Glutamatergic neuron (in vitro differentiated cells): ENCODE measurements around the gene PA2G4. TPM values are rescaled to one million over a fixed set of nuclear protein-coding genes. Genes with fewer than 3 reads are reported as not detected.
"Not testable (repeated sequence)": the region's sequence is repeated elsewhere in the genome, so short reads cannot be mapped to it uniquely, and the experiment has no call there.

Experiments used
- DNase-seq: peaks from one replicate; pipeline ENCODE4 v3.0.0; 2022
- H3K27ac Mint-ChIP-seq: one replicate; pipeline ENCODE4 v1.8.0; 2020; ENCODE audit warnings: mild to moderate bottlenecking, mixed read lengths, inconsistent platforms; ENCODE audit not compliant: unreplicated experiment
- H3K27me3 Mint-ChIP-seq: one replicate; pipeline ENCODE4 v1.8.0; 2020; ENCODE audit warnings: mild to moderate bottlenecking, moderate library complexity, mixed read lengths, inconsistent platforms; ENCODE audit not compliant: unreplicated experiment
- H3K36me3 Mint-ChIP-seq: one replicate; pipeline ENCODE4 v1.8.0; 2020; ENCODE audit warnings: mild to moderate bottlenecking, mixed read lengths, inconsistent platforms; ENCODE audit not compliant: unreplicated experiment
- H3K4me1 Mint-ChIP-seq: one replicate; pipeline ENCODE4 v1.8.0; 2020; ENCODE audit warnings: mild to moderate bottlenecking, low read depth, mixed read lengths, inconsistent platforms; ENCODE audit not compliant: unreplicated experiment
- H3K4me3 Mint-ChIP-seq: one replicate; pipeline ENCODE4 v1.8.0; 2020; ENCODE audit warnings: mild to moderate bottlenecking, mixed read lengths, inconsistent platforms; ENCODE audit not compliant: unreplicated experiment
- H3K9me3 Mint-ChIP-seq: one replicate; pipeline ENCODE4 v1.8.0; 2020; ENCODE audit warnings: mild to moderate bottlenecking, moderate library complexity, mixed read lengths, inconsistent platforms; ENCODE audit not compliant: unreplicated experiment
- CTCF ChIP-seq: fragments of 200-600 bp; sonication (generic); IDR thresholded peaks from one replicate; pipeline ENCODE4 v1.5.0; 2021; ENCODE audit not compliant: partially characterized antibody, unreplicated experiment
- long read RNA-seq: library from polyadenylated mRNA; unstranded; transcript quantifications from one replicate; pipeline ENCODE4 v2.0.0, GENCODE V29; 2020; ENCODE audit not compliant: unreplicated experiment
- total RNA-seq: library from RNA; stranded (reverse); fragmentation: NEBNext Ultra II Directional; extraction: Animal tissue kit (Norgen Biotek cat#: 25700); gene quantifications from one replicate; pipeline ENCODE4 v1.2.1, GENCODE V29; 2021; ENCODE audit not compliant: unreplicated experiment

PA2G4 gene
- 86.5 TPM for total RNA-seq
- long read RNA-seq, transcript PA2G4-201 (13 exons, 2,577 nt), result major isoform, 61 of 128 reads
- long read RNA-seq, partial matches to known transcripts, result 60 of 128 reads
- long read RNA-seq, other reads (novel, unspliced or antisense), result 7 of 128 reads

GRCh38 chr12:56104109-56104814 lies at the start of gene PA2G4:
PA2G4 (plus strand) TSS chr12:56104559; CDS start chr12:56104738, 179 bp downstream.
- TF ChIP-seq CTCF, result no peak
- peaks cover 13% of the 10 kb centered on the region for H3K4me1 Mint-ChIP-seq
- H3K4me3 Mint-ChIP-seq, result peak within 1 kb of the TSS; percentile 100
- DNase-seq, result peak; percentile 98
- H3K36me3 Mint-ChIP-seq, result no peaks in the 10 kb centered on the region
- no peaks in the 10 kb centered on the region for H3K27me3 Mint-ChIP-seq
- peaks cover 2% of the 10 kb centered on the region for H3K9me3 Mint-ChIP-seq
- peak within 1 kb of the TSS; percentile 95 for H3K27ac Mint-ChIP-seq

- not testable (repeated sequence) for DNase-seq, H3K9me3 Mint-ChIP-seq, H3K27me3 Mint-ChIP-seq, H3K27ac Mint-ChIP-seq, H3K36me3 Mint-ChIP-seq, H3K4me3 Mint-ChIP-seq, H3K4me1 Mint-ChIP-seq
These were observed 44.4 kb upstream of the PA2G4 start for GRCh38 chr12:56059964-56060363.

GRCh38 chr12:56061982-56062381 lies 42.4 kb upstream of the PA2G4 start:
- H3K27me3 Mint-ChIP-seq, result peaks cover 3% of the 10 kb centered on the region
- H3K4me1 Mint-ChIP-seq, result no peaks in the 10 kb centered on the region
- TF ChIP-seq CTCF, result no peak
- no peak overlapping the region for H3K27ac Mint-ChIP-seq
- no peak for DNase-seq
- no peaks in the 10 kb centered on the region for H3K9me3 Mint-ChIP-seq
- no peak overlapping the region for H3K4me3 Mint-ChIP-seq
- peaks cover 4% of the 10 kb centered on the region for H3K36me3 Mint-ChIP-seq

GRCh38 chr12:56062996-56063395 lies 41.4 kb upstream of the PA2G4 start:
- H3K27me3 Mint-ChIP-seq, result peaks cover 3% of the 10 kb centered on the region
- no peak for TF ChIP-seq CTCF
- H3K36me3 Mint-ChIP-seq, result peaks cover 4% of the 10 kb centered on the region
- no peak for DNase-seq
- H3K4me1 Mint-ChIP-seq, result no peaks in the 10 kb centered on the region
- H3K27ac Mint-ChIP-seq, result no peak overlapping the region
- no peak overlapping the region for H3K4me3 Mint-ChIP-seq
- H3K9me3 Mint-ChIP-seq, result no peaks in the 10 kb centered on the region

GRCh38 chr12:56071648-56072047 lies 32.7 kb upstream of the PA2G4 start:
- Mint-ChIP-seq H3K27me3 (peaks cover 4% of the 10 kb centered on the region), H3K27ac (no peak overlapping the region), H3K36me3 (no peaks in the 10 kb centered on the region), H3K9me3 (peaks cover under 1% of the 10 kb centered on the region), H3K4me1 (no peaks in the 10 kb centered on the region), H3K4me3 (no peak overlapping the region)
- no peak for TF ChIP-seq CTCF
- DNase-seq, result no peak
